Measurements from ENCODE around the gene LRCH4.

LRCH4 gene

DNA sequence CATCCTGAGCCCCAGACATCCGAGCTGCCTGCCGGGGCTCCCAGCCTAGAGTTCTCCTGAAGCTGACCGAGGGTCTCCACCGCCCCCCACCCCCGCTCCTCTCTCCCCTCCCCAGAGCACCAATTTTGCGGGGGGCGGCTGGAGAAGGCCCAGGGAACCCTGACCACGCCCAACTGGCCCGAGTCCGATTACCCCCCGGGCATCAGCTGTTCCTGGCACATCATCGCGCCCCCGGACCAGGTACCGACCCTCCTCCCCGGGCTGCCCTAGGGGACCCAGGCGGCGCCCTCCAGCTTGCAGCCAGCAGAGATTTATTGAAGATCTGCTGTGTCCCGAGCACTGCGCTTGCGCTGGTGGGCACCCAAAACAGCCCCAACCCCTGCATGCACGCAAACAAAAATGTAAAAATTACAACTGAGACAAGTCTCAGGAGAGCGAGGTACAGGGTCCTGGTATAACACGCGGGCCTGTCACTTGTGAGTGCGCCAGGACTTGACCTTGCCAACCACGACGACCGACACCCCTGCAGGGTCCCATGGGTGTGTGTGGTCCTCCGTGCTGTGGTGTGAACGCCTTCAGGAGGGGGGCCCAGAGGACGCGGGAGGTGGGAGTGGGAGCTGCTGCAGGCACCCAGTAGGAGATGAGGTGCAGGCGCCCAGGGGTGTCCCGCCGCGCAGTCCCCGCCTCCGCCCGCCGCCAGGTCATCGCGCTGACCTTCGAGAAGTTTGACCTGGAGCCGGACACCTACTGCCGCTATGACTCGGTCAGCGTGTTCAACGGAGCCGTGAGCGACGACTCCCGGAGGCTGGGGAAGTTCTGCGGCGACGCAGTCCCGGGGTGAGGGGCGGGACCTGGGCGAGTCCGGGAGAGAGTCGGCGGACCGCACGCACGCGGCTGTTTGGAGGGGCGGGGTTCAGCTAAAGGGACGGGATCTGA is 19.3 kb upstream of the LRCH4 start:
- no peaks in the 10 kb centered on the region for H3K36me3 ChIP-seq (ENCODE audit: low read length)
- no peaks in the 10 kb centered on the region for H3F3A ChIP-seq (ENCODE audit: insufficient read depth)
- H3K27me3 ChIP-seq (ENCODE audit: low read length): no peaks in the 10 kb centered on the region
- no peaks in the 10 kb centered on the region for H4K20me1 ChIP-seq (ENCODE audit: low read depth, low read length)
- H3K4me2 ChIP-seq (ENCODE audit: low read depth, low read length, poor library complexity, severe bottlenecking): peak overlapping the region; percentile 71
- H2AFZ ChIP-seq (ENCODE audit: low read depth, low read length, severe bottlenecking): peak overlapping the region; percentile 80
- no peaks in the 10 kb centered on the region for H3K79me2 ChIP-seq (ENCODE audit: insufficient read depth, low read length)
- TF ChIP-seq CTCF (IDR thresholded peaks at IDR 0.05; ENCODE audit: insufficient read depth, low read length, poor library complexity, severe bottlenecking): no peak
- TF ChIP-seq EZH2phosphoT487 (conservative IDR thresholded peaks at IDR 0.05; ENCODE audit: low read length): no peak
- no peaks in the 10 kb centered on the region for H3K9me2 ChIP-seq (replicated peaks; ENCODE audit: insufficient read depth, low read length)
- peak overlapping the region; percentile 54 for H3K4me3 ChIP-seq (ENCODE audit: insufficient read depth, low read length, poor library complexity, severe bottlenecking)
- H3K9ac ChIP-seq (ENCODE audit: low read length): peak overlapping the region; percentile 58
- H3K9me3 ChIP-seq (ENCODE audit: insufficient read depth, low read length): no peaks in the 10 kb centered on the region
- no peak overlapping the region for H3K27ac ChIP-seq (ENCODE audit: low read depth, low read length)

- Histone ChIP-seq H4K20me1 (ENCODE audit: low read depth, low read length) (no peaks in the 10 kb centered on the region), H3K27me3 (ENCODE audit: low read length) (no peaks in the 10 kb centered on the region), H3K9me3 (ENCODE audit: insufficient read depth, low read length) (no peaks in the 10 kb centered on the region), H3K36me3 (ENCODE audit: low read length) (no peaks in the 10 kb centered on the region), H3F3A (ENCODE audit: insufficient read depth) (no peaks in the 10 kb centered on the region), H3K4me2 (ENCODE audit: low read depth, low read length, poor library complexity, severe bottlenecking) (peak overlapping the region; percentile 71), H3K9me2 (replicated peaks; ENCODE audit: insufficient read depth, low read length) (no peaks in the 10 kb centered on the region), H3K79me2 (ENCODE audit: insufficient read depth, low read length) (no peaks in the 10 kb centered on the region), H2AFZ (ENCODE audit: low read depth, low read length, severe bottlenecking) (peak overlapping the region; percentile 80), H3K4me3 (ENCODE audit: insufficient read depth, low read length, poor library complexity, severe bottlenecking) (peak overlapping the region; percentile 54), H3K9ac (ENCODE audit: low read length) (peak overlapping the region; percentile 58), H3K27ac (ENCODE audit: low read depth, low read length) (peak overlapping the region; percentile 4; the same call in 1 of the 2 replicates)
- TF ChIP-seq CTCF (IDR thresholded peaks at IDR 0.05; ENCODE audit: insufficient read depth, low read length, poor library complexity, severe bottlenecking) (peak; percentile 92), EZH2phosphoT487 (conservative IDR thresholded peaks at IDR 0.05; ENCODE audit: low read length) (no peak)
Measured at GRCh38 chr7:100604028-100604975, 18.4 kb upstream of the LRCH4 start.

DNA sequence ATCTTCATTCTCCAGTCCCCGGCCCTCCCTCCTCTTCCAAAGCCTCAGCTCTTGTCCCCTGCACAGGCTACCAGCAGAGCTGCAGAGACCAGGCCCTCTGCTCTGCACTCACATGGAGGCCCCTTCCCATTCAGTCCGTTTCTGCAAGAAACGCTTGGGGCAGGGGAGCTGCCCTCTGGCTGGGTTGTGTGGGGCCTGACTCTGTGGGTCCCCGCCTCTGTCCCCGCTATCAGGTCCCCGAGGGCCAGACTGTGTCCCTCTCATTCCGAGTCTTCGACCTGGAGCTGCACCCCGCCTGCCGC is 17.7 kb upstream of the LRCH4 start:
- Histone ChIP-seq H3K27ac (ENCODE audit: low read depth, low read length) (no peak overlapping the region), H3F3A (ENCODE audit: insufficient read depth) (no peaks in the 10 kb centered on the region), H3K36me3 (ENCODE audit: low read length) (no peaks in the 10 kb centered on the region), H2AFZ (ENCODE audit: low read depth, low read length, severe bottlenecking) (peak overlapping the region; percentile 67), H3K9me3 (ENCODE audit: insufficient read depth, low read length) (no peaks in the 10 kb centered on the region), H3K27me3 (ENCODE audit: low read length) (no peaks in the 10 kb centered on the region), H4K20me1 (ENCODE audit: low read depth, low read length) (no peaks in the 10 kb centered on the region), H3K9me2 (replicated peaks; ENCODE audit: insufficient read depth, low read length) (no peaks in the 10 kb centered on the region), H3K79me2 (ENCODE audit: insufficient read depth, low read length) (no peaks in the 10 kb centered on the region), H3K9ac (ENCODE audit: low read length) (peak overlapping the region; percentile 58; the same call in 1 of the 2 replicates), H3K4me2 (ENCODE audit: low read depth, low read length, poor library complexity, severe bottlenecking) (peak overlapping the region; percentile 51), H3K4me3 (ENCODE audit: insufficient read depth, low read length, poor library complexity, severe bottlenecking) (peak overlapping the region; percentile 30)
- TF ChIP-seq EZH2phosphoT487 (conservative IDR thresholded peaks at IDR 0.05; ENCODE audit: low read length): no peak
- no peak for TF ChIP-seq CTCF (IDR thresholded peaks at IDR 0.05; ENCODE audit: insufficient read depth, low read length, poor library complexity, severe bottlenecking)

Measured in SU-DHL-6 (cell line).